ENCODE results near the gene INPP5J. TPM values are rescaled to one million over a fixed set of nuclear protein-coding genes. Genes with fewer than 3 reads are reported as not detected.
"Not testable (repeated sequence)": the region's sequence is repeated elsewhere in the genome, so short reads cannot be mapped to it uniquely, and the experiment has no call there.

The INPP5J gene
- total RNA-seq, 1 experiment from 2014 or later: 1.7 TPM

DNA sequence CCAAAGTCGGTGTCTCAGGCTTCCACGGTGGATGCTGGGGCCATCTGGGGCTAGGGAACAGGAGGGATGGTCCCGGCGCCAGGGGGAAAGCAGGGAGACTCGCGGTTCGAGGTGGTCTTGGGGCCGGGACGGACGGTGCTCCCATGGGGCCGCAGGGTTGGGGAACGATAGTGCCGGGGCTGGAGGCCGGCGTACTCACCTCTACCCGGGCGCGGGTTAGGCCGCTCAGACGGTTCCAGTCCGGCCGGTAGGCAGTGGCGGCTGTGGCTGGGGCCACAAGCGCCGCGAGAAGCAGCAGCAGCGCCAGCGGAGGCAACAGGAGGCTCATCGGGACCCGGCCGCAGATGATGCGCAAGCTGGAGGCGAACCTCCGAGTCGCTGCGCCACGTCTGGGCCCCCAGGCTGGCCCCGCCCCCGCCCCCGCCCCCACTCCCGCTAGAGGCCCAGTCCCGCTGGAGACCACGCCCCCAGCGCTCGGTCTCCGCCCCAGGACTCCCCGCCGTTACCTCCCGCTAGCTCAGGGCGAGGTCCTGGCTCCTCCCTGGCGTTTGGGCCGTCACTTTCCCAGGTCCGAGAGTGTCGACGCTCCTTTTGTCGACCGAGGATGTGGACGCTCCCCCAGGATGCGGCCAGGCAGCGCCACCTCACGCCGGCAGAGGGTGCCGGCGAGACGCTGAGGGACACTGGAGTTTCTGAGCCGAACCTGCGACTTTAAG lies 15.4 kb upstream of the INPP5J start, which contains the start of gene SELENOM:
TSS of gene SELENOM (minus strand) at position 391 of the 716 bp plus-strand sequence. CDS start at position 328, 63 bp downstream.
- Histone ChIP-seq H3K9me3 (ENCODE audit: control insufficient read depth, insufficient read depth, low read depth, low read length) (no peaks in the 10 kb centered on the region), H3K27me3 (ENCODE audit: control insufficient read depth, insufficient read depth, low read length) (no peaks in the 10 kb centered on the region), H3K36me3 (ENCODE audit: control insufficient read depth, insufficient read depth, low read length) (peaks cover 2% of the 10 kb centered on the region; the same call in 1 of the 2 replicates), H3K4me1 (ENCODE audit: control insufficient read depth, insufficient read depth, low read length) (no peaks in the 10 kb centered on the region; the same call in 1 of the 2 replicates), H3K27ac (ENCODE audit: low read length) (peak within 1 kb of the TSS; percentile 75), H3K4me3 (ENCODE audit: low read depth in 2 of 2, low read length in 2 of 2) (peak within 1 kb of the TSS; percentile 70 to 81)
- TF ChIP-seq, protein P1, sequence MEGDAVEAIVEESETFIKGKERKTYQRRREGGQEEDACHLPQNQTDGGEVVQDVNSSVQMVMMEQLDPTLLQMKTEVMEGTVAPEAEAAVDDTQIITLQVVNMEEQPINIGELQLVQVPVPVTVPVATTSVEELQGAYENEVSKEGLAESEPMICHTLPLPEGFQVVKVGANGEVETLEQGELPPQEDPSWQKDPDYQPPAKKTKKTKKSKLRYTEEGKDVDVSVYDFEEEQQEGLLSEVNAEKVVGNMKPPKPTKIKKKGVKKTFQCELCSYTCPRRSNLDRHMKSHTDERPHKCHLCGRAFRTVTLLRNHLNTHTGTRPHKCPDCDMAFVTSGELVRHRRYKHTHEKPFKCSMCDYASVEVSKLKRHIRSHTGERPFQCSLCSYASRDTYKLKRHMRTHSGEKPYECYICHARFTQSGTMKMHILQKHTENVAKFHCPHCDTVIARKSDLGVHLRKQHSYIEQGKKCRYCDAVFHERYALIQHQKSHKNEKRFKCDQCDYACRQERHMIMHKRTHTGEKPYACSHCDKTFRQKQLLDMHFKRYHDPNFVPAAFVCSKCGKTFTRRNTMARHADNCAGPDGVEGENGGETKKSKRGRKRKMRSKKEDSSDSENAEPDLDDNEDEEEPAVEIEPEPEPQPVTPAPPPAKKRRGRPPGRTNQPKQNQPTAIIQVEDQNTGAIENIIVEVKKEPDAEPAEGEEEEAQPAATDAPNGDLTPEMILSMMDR (IDR thresholded peaks at IDR 0.05): peak; percentile 91
- TF ChIP-seq POLR2AphosphoS5 (IDR thresholded peaks at IDR 0.05; ENCODE audit: low read depth, low read length) (no peak), TCF7L2 (IDR thresholded peaks at IDR 0.05; ENCODE audit: low read depth, low read length) (no peak), SIN3A (IDR thresholded peaks at IDR 0.05; ENCODE audit: borderline replicate concordance, insufficient read depth, low read depth, low read length) (0 out of 2 replicates have a peak, but pooled peaks have one; percentile 15), REST (IDR thresholded peaks at IDR 0.05; ENCODE audit: insufficient read depth in 1 of 2, low read depth in 2 of 2, low read length in 1 of 2) (no peak)
- ChIA-PET CTCF (interaction anchor here (0.6 to 1.4 kb wide), 14 partner anchors 15 to 342 kb away, joined by 3 to 7 read pairs (median 4); partner anchors contain the start of gene PLA2G3), POLR2A (interaction anchor here (0.5 to 0.8 kb wide), 5 partner anchors 23 to 185 kb away, joined by 3 to 5 read pairs (median 4); partner anchors contain the start of gene PIK3IP1)
- ATAC-seq (peak; percentile 98), DNase-seq (ENCODE audit: low read depth, low spot score) (peak; percentile 85)
- BruUV-seq (replicated peaks): no TSS peak
- intact Hi-C loops (cut with micrococcal nuclease; ENCODE audit: unreplicated experiment) (no loop called here), in situ Hi-C loops (cut with HindIII; ENCODE audit: low pct_unique_long_range_greater_than_20kb, low sequenced_read_pairs) (no loop called here)

DNA sequence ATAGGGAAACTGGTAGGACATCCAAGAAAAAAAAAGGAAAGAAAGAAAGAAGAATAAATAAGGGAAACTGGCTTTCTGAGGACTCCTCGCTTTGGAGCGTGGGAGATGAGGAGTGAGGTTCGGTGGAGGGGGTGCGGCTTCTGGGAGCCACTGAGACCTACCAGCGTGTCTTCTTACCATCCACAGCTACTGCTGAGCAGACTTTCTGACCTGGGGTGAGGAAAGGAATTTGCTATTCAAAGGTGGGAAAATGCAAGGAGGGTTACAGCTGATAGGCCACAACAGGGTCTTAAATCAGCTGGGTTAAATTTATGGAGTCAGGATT lies 14.9 kb upstream of the INPP5J start:
- ATAC-seq: peak; percentile 20
- H3K27ac ChIP-seq (ENCODE audit: low read length): peak overlapping the region; percentile 66
- in situ Hi-C loops (cut with HindIII; ENCODE audit: low pct_unique_long_range_greater_than_20kb, low sequenced_read_pairs): no loop called here

GRCh38 chr22:31112547-31113091 lies 10.1 kb upstream of the INPP5J start:
- H3K27ac ChIP-seq (ENCODE audit: low read length); in situ Hi-C loops (cut with HindIII; ENCODE audit: low pct_unique_long_range_greater_than_20kb, low sequenced_read_pairs); DNase-seq (ENCODE audit: low read depth, low spot score); H3K4me3 ChIP-seq (ENCODE audit: low read depth in 2 of 2, low read length in 2 of 2); ATAC-seq; H3K4me1 ChIP-seq (ENCODE audit: control insufficient read depth, insufficient read depth, low read length); H3K27me3 ChIP-seq (ENCODE audit: control insufficient read depth, insufficient read depth, low read length); H3K9me3 ChIP-seq (ENCODE audit: control insufficient read depth, insufficient read depth, low read depth, low read length); POLR2A ChIA-PET; H3K36me3 ChIP-seq (ENCODE audit: control insufficient read depth, insufficient read depth, low read length); intact Hi-C loops (cut with micrococcal nuclease; ENCODE audit: unreplicated experiment); BruUV-seq (replicated peaks): not testable (repeated sequence)
- CTCF ChIA-PET: interaction anchor here (0.7 kb wide), 1 partner anchor 34 kb away, joined by 3 read pairs; no protein-coding TSS in a partner anchor

More for the DNA sequence above, 14.9 kb upstream of the INPP5J start:
- peaks cover 2% of the 10 kb centered on the region; the same call in 1 of the 2 replicates for H3K36me3 ChIP-seq (ENCODE audit: control insufficient read depth, insufficient read depth, low read length)
- H3K27me3 ChIP-seq (ENCODE audit: control insufficient read depth, insufficient read depth, low read length): no peaks in the 10 kb centered on the region
- intact Hi-C loops (cut with micrococcal nuclease; ENCODE audit: unreplicated experiment): no loop called here
- no TSS peak for BruUV-seq (replicated peaks)
- H3K4me3 ChIP-seq (ENCODE audit: low read depth in 2 of 2, low read length in 2 of 2): peak overlapping the region; percentile 46 to 64
- ChIA-PET POLR2A (interaction anchor here (0.7 to 0.8 kb wide), 2 partner anchors 24 to 185 kb away, joined by 3 to 4 read pairs; partner anchors contain the start of gene PIK3IP1), CTCF (interaction anchor here (0.6 to 1.4 kb wide), 10 partner anchors 15 to 343 kb away, joined by 3 to 7 read pairs (median 4); partner anchors contain the start of gene PLA2G3)
- no peak for DNase-seq (ENCODE audit: low read depth, low spot score)
- no peak for TF ChIP-seq POLR2AphosphoS5 (IDR thresholded peaks at IDR 0.05; ENCODE audit: low read depth, low read length)
- TF ChIP-seq, protein P1 (IDR thresholded peaks at IDR 0.05): peak; percentile 63; the same call in 1 of the 2 replicates
- H3K4me1 ChIP-seq (ENCODE audit: control insufficient read depth, insufficient read depth, low read length): no peaks in the 10 kb centered on the region; the same call in 1 of the 2 replicates
- no peaks in the 10 kb centered on the region for H3K9me3 ChIP-seq (ENCODE audit: control insufficient read depth, insufficient read depth, low read depth, low read length)

All from Panc1 (cell line).